ENCODE results near the gene MUTYH. TPM values are rescaled to one million over a fixed set of nuclear protein-coding genes. Genes with fewer than 3 reads are reported as not detected.
A peak's percentile ranks its signal among the peaks of the same experiment; 100 is the strongest.

Gene MUTYH
- total and polyA plus RNA-seq, 9 of the 15 experiments (the other 6 are each of a cell fraction or from before 2014, with no cell fraction given): 3.4 to 53.5 (median 29.0) TPM

- TF ChIP-seq ZNF280A (IDR thresholded peaks at IDR 0.05; ENCODE audit: low read depth, partially characterized antibody): no peak
- 0 out of 2 replicates have a peak, but pooled peaks have one; percentile 19 for TF ChIP-seq ZNF445 (CRISPR knock-in tag; IDR thresholded peaks at IDR 0.05; ENCODE audit: low read depth)
- no peak for TF ChIP-seq TOE1 (IDR thresholded peaks at IDR 0.05; ENCODE audit: borderline replicate concordance)
- TF ChIP-seq TOE1 (CRISPR knock-in tag; IDR thresholded peaks at IDR 0.05; ENCODE audit: borderline replicate concordance, low read depth): no peak
- TF ChIP-seq KDM4B (IDR thresholded peaks at IDR 0.05; ENCODE audit: borderline replicate concordance in 2 of 2, low read depth in 1 of 2): no peak
- TF ChIP-seq HINFP (tag; conservative IDR thresholded peaks at IDR 0.05; ENCODE audit: low read depth): no peak
- no peak for TF ChIP-seq FOXK2 (conservative IDR thresholded peaks at IDR 0.05 in 1 of 2, IDR thresholded peaks at IDR 0.05 in 1 of 2; ENCODE audit: low read depth in 2 of 2)
- peak; percentile 3 to 53; a peak in 2 of 4 replicates for TF ChIP-seq NRF1 (conservative IDR thresholded peaks at IDR 0.05 in 1 of 2, IDR thresholded peaks at IDR 0.05 in 1 of 2)
- TF ChIP-seq ZNF407 (IDR thresholded peaks at IDR 0.05; ENCODE audit: low read depth): no peak
- 0 out of 2 replicates have a peak, but pooled peaks have one; percentile 60 for TF ChIP-seq ESRRB (CRISPR knock-in tag; IDR thresholded peaks at IDR 0.05; ENCODE audit: borderline replicate concordance)
- no peak for TF ChIP-seq CAMTA2 (CRISPR knock-in tag; conservative IDR thresholded peaks at IDR 0.05)
- TF ChIP-seq DMBX1 (CRISPR knock-in tag; IDR thresholded peaks at IDR 0.05; ENCODE audit: borderline replicate concordance): no peak
- TF ChIP-seq MYBL2 (IDR thresholded peaks at IDR 0.05; ENCODE audit: low read depth): no peak
- TF ChIP-seq MYBL2 (CRISPR knock-in tag; IDR thresholded peaks at IDR 0.05; ENCODE audit: borderline replicate concordance): no peak
- TF ChIP-seq NFIC (IDR thresholded peaks at IDR 0.05): peak; percentile 64
Measured at GRCh38 chr1:45304311-45305081, 35.7 kb downstream of the MUTYH start (continued).

All from K562 (cell line).